Measurements from ENCODE around the gene CSH2.

Gene CSH2

GRCh38 chr17:63833741-63834373 lies 39.6 kb downstream of the CSH2 start:
- DNase-seq: no peak

DNA sequence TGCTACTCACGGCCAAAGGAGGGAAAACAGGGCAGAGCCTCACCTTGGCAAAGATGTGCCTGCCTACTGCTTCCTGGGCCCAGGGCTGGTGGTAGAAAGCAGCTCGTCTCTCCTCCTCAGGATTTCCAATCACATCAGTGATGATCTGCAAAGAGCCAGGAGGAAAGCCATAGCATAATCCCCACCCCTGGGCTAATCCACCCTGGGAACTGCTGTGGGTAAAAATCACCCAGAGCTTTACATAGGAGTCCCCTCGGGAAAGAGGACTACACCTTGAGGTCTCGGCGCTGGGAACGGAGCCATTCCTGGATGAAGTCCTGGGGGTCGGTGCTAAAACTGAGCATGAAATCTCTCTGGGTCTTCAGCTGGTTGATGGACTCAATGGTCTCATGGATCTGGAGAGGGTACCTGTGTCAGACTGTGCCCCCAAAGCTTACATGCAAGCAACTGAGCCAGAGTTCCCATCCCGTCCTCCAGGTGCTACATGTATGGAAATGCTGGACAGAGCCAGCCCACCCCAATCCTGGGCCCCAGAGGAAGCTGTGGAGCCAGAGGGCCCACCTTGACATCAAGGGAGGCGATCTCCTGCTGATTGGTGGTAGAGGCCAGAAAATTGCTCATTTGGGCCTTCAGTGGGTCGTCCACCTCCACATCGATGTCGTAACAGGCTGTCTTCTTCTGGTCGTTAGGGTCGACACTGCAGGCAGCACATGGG lies 40.3 kb downstream of the CSH2 start:
- no peak for DNase-seq

DNA sequence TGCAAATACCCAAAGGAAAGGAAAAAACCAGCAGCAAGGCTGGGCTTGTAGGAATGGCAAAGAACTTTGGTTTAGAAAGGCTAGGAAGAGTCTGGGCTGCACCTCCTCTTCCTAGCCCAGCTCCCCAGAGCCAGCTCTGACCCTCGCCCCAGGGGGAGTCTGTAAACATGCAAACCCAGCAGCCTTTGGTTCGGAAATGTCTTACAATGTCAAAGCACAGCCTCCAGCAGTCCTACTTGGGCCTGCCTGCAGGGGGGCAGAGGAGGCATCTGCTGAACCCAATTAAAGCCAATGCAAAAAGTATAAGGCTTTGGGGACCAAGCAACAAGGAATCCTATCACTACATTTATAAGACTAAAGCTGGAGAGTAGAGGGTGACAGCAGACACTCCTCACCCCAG lies 41.0 kb downstream of the CSH2 start:
- no peak for DNase-seq

DNA sequence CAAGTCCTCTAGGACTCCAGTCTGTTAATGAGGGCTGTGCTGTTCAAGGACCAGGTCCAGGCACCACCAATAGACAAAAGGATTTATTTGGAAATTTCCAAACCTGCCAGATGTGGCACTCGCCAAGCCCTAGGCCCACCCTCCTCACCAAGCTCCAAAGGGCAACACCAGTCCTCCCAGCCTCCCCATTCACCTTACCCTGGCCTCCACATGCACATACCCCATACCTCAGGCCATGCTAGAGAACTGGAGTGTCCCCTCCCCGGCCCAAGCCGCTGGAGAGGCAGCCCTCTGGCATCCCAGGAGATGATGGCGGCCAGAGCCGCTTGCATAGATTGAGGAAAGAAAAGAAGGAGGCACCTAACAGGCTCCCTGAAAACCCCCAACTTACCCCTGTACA lies 41.5 kb downstream of the CSH2 start:
- no peak for DNase-seq

DNA sequence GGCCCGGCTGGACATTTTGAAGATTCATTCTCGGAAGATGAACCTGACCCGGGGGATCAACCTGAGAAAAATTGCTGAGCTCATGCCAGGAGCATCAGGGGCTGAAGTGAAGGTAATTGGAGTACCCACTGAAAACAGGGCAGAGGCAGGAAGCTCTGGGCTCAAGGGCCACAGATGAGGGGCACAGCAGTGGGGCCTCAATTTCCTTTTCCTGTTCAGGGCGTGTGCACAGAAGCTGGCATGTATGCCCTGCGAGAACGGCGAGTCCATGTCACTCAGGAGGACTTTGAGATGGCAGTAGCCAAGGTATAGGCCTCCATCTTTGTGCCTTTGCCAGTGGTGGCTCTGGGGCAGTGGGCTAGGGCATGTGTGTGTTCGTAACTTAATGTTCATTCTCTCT lies 42.0 kb downstream of the CSH2 start:
- DNase-seq: no peak

DNA sequence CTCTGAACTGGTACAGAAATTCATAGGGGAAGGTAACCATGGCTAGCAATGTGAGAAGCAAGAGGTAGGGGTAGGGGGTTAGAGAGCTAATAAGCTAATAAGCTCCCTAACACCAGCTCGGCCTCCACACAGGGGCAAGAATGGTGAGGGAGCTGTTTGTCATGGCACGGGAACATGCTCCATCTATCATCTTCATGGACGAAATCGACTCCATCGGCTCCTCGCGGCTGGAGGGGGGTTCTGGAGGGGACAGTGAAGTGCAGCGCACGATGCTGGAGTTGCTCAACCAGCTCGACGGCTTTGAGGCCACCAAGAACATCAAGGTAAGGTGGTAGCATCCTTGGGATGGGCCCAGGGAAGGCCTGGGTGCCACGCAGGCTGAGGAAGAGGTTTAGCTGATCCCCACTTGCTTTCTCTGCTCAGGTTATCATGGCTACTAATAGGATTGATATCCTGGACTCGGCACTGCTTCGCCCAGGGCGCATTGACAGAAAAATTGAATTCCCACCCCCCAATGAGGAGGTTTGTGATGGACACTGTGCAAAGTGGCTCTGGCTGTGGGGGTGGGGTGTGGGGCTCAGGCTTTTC lies 42.5 kb downstream of the CSH2 start:
- no peak for DNase-seq

- no peak for DNase-seq
Observed at GRCh38 chr17:63830278-63830677, 43.2 kb downstream of the CSH2 start.

- DNase-seq: no peak
Observed at GRCh38 chr17:63828936-63829335, 44.5 kb downstream of the CSH2 start.

DNA sequence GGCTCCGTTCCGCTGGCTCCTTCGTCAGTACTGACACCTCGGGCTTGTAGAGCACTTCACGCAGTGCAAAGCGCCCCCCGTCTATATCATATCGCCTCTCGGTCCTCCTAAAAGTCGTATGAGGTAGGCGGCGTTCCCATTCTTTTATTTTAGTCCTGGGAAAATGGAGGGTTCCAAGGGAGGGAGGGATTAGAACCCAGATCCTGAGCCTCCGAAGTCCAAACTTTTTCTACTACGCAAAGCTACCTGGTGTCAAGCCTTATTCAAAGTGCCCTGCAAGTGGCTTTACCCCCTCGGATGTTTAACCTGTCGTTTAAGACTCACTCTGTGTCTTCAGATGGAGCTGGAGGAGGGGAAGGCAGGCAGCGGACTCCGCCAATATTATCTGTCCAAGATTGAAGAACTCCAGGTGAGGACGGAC lies 45.7 kb downstream of the CSH2 start:
- no peak for DNase-seq

GRCh38 chr17:63827002-63827800 lies 46.3 kb downstream of the CSH2 start, which contains the start of the genes FTSJ3 and PSMC5:
FTSJ3 (minus strand) TSS chr17:63827663; CDS start chr17:63826902, 761 bp downstream.
PSMC5 (plus strand) TSS chr17:63827431; CDS start chr17:63827491, 60 bp downstream.
- DNase-seq: peak; percentile 95

DNA sequence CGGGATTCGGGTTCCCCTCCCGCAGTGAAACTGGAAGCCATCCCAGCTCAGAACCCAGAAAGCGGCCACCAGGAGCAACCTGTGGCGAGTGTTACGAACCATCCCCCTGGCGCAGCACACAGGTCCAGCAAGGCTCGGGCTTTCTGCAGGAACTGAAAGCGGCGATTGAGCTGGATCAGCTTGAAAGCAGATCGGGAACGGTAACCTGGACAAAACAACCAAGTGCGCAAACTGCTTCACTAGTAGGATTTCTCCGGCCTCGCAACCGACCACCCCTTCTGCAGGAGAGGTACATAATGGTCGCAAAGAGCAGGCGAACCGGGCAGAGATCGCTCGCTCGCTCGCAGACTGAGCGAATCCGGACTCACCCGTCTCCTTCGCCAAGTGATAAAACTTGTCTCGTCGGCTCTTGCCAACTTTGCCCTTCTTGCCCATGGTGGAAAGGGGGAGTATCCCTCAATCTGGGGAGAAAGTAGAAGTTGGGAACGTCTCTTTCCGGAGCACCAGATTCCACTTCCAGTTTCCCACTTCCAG lies 46.9 kb downstream of the CSH2 start:
- DNase-seq: no peak

DNA sequence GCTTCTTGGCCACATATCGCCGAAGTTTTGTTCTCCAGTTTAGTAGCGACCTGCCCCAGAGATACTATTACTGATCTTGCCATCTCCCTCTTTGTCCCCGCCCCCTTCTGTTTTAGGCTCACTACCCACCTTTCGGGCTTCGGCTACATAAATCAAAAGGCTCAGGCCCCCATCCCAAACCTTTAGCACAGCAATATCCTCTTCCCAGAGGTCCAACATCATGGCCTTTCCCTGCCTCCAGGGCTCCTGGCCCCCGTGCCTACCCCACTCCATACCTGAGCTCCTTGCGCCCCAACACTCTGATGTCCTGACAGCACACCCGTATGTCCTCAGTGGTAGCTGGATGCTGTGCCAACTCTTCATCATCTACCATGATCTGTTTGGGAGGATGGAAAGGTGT lies 49.1 kb downstream of the CSH2 start:
- no peak for DNase-seq

- no peak for DNase-seq
Observed at GRCh38 chr17:63823659-63824331, 49.7 kb downstream of the CSH2 start.

DNA sequence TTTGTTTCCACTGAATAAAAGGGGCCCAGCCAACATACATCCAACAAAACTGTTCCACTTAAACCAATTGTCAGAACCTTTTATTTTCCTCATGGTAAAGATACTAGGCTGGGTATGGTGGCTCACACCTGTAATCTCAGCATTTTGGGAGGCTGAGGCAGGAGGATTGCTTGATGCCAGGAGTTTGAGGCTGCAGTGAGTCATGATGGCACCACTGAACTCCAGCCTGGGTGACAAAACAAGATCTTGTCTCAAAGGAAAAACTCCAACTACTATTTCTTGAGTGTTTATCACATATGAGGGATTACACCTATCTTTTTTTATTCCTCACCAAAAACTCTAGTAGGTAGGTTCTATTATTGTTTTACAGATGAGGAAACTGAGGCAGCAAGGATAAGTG lies 50.9 kb downstream of the CSH2 start:
- DNase-seq: no peak
